GM21825 (cell line): ENCODE data around the gene CALM1.
"Not testable (repeated sequence)": the region's sequence is repeated elsewhere in the genome, so short reads cannot be mapped to it uniquely, and the experiment has no call there.

ENCODE experiments used
- ATAC-seq: cut with Tn5 transposase; IDR thresholded peaks from one replicate; pipeline ENCODE4 v1.9.1; 2021; ENCODE audit warnings: mild to moderate bottlenecking, moderate library complexity; ENCODE audit not compliant: unreplicated experiment

The CALM1 gene

DNA sequence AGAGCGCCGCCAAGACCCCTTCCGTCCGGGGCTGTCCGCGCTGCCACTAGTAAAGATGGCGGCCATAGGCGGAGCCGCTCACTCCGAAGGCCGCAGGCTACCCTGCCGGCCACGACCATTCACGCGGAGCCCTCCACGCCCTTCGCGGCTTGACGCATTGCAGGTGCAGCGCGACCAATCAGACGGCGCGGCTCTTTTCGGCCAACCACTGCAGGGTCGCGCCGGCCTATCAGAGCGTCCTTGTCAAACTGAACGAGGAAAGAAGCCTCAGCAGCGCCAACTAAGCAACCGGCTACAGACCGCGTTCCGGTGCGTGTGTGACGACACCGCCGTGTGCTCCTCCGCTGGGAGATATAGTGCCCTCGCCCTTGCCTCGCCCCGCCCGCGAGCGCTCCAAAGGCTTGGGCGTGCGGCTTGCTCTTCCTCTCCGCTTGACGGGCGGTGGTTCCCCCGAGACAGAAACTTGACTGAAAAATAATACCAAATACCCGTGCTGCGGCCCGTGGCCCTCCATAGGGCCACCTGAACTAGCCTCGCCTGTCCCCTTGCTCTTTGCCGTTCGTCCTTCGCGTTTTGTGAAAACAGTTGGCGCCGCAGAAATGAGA is 13.6 kb upstream of the CALM1 start:
- ATAC-seq = peak; percentile 90

GRCh38 chr14:90383731-90384542 is 12.9 kb upstream of the CALM1 start:
- peak; percentile 21 for ATAC-seq

DNA sequence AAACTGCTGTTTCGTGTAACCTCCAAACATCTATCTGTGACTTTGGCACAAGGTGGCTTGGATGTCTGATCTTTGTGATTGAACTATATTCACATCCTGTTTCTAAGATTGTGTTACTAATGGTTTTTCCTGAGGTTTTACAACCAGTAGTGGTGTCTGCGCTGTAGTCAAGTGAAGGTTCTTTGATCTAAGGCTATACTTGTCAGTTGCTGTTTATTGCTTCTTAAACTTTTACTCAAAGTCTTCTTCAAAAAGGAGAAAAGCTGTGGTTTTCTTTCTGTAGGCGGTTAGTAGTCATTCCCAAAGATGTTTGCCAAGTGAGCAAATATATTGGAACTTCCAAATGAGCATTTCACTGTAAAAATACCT is 12.3 kb upstream of the CALM1 start:
- ATAC-seq = no peak

DNA sequence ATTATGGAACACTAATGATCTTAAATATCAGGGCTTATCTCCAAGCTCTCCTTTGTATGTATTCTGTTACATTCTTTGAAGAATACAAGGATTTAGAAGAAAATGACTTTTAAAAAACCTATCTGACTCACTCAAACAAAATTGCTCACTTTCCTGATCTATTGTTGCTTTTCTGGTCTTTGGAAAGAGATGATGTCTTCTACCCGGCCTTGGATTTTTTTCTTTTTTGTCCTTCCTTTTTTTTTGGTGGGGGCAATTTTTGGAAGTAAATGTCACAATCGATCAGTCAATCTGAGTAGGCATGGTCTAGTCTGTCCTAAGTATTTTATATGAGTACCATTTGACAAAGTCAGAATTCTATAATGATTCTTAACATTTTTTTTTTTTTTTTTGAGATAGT is 10.5 kb upstream of the CALM1 start:
- ATAC-seq = no peak

GRCh38 chr14:90387206-90387760 is 9.5 kb upstream of the CALM1 start:
- ATAC-seq = no peak

DNA sequence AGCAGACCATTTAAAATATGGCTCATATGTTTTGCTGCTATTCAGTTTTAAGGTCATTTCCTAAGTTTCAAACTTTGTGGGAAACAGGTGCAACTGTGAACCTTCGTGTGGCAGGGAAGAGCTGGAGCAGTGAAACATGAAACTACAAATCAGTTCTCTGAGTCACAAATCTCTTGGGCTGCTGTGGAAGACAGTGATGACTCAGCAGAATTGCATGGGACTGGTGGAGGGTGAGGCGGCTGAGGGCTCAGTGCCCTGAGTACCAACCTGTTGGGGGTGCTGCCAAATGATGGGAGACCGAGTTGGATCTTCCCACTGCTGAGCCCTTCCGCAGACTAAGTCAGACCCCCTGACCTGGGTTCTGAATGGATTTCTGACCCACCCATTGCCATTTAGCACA is 8.4 kb upstream of the CALM1 start:
- no peak for ATAC-seq

GRCh38 chr14:90388982-90389381 is 7.8 kb upstream of the CALM1 start:
- ATAC-seq = no peak

- ATAC-seq = no peak
These were observed 2.9 kb upstream of the CALM1 start for GRCh38 chr14:90393966-90394365.

DNA sequence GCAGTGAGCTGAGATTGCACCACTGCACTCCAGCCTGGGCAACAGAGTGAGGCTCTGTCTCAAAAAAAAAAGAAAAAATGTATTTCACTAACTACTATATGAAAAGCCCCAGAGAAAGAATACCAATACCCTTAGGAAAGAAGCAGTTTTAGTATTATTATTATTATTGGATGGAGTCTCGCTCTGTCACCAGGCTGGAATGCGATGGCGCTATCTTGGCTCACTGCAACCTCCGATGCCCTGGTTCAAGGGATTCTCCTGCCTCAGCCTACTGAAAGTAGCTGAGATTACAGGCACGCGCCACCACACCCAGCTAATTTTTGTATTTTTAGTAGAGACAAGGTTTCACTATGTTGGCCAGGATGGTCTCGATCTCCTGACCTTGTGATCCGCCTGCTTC is 2.0 kb upstream of the CALM1 start:
- not testable (repeated sequence) for ATAC-seq

DNA sequence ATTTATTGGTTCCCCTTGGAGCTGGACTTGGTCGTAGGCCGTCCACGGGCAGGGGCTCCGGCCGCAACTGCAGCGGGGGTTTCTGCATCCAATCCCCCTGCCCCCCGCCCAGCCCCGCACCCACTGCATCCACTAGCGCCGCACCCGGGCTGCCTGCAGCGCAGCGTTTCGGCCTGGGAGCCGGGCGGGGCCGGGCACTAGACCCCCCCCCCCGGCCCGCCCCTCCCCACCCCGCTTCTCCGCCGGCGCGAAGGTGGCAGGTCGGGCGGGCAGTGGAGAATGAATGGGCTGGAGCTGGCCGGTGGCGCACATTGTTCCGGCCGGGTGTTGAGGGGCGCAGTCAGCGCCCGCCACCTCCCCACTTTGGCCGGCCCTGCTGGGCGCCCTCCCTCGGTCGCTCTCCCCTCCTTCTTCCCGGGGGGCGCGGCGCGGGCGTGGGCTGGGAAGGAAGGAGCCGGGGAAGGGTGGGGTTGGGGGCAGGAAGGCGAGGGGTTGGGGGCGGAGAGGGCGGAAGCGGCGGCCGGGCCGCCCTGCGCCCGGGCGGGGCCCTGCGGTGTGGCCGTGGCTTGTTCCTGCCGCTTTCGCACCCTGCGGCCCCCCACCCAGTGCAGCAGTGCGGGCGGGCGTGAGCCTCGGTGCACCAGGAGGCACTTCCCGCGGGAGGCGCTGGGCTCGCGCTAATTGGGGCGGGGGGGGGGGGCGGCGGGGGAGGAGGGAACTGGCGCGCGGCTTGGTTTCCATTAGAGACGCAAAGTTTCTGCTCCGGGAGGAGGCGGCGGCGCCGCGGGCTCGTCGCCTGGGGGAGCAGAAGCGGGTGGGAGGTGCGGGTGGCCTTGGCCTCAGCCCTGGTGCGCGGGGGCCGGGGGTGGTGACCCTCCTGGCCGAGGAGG is 841 bp downstream of the CALM1 start:
- no peak for ATAC-seq

GRCh38 chr14:90398315-90398839 is 1.5 kb downstream of the CALM1 start:
- no peak for ATAC-seq

- ATAC-seq = no peak
These were observed 2.2 kb downstream of the CALM1 start for GRCh38 chr14:90398841-90399540.

- ATAC-seq = peak; percentile 45
These were observed 3.0 kb downstream of the CALM1 start for GRCh38 chr14:90399541-90400444.

DNA sequence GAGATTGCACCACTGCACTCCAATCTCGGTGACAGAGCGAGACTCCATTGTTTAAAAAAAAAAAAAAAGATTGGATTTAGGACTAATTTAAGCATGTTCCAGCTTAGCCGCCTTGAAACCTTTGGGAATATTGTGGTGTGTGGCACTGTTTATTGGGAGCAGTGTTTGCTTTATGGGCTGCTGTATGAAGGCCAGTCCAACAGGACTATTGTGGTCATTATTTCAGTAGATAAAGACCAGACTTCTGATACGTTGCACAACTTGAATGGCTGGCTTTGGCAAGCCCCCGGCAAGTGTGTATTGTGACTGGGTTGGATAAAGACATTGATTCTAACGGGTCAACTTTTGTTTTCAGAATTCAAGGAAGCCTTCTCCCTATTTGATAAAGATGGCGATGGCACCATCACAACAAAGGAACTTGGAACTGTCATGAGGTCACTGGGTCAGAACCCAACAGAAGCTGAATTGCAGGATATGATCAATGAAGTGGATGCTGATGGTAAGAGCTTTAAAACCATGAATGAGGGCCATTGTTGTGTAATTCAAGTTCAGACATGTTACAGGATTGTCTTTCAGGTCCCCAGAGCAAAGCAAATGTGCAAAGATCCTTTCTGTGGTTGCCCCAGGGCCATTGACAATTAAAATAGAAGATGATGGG is 4.2 kb downstream of the CALM1 start:
- no peak for ATAC-seq

DNA sequence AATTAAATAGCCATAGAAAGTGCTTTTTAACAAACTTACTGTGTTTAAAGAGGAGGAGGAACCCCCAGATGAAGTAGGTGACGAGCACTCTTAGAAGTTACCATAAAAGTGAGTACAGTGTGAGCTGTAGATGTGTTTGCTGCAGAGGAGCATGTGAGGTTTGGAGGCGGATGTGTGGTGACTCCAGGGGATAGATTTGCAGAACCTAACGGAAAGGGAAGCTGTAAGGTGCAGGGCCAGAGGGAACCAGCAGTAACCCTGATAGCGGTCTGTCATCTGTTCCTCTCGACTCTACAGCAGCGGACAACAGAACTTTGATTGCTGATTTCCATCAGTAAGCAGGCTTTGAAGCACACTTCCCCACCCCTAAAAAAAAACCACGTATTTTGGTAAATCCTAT is 5.2 kb downstream of the CALM1 start:
- no peak for ATAC-seq

- ATAC-seq = no peak
These were observed 6.2 kb downstream of the CALM1 start for GRCh38 chr14:90403065-90403464.

DNA sequence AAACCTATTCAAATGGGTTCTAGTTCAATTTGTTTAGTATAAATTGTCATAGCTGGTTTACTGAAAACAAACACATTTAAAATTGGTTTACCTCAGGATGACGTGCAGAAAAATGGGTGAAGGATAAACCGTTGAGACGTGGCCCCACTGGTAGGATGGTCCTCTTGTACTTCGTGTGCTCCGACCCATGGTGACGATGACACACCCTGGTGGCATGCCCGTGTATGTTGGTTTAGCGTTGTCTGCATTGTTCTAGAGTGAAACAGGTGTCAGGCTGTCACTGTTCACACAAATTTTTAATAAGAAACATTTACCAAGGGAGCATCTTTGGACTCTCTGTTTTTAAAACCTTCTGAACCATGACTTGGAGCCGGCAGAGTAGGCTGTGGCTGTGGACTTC is 8.3 kb downstream of the CALM1 start:
- ATAC-seq = no peak

DNA sequence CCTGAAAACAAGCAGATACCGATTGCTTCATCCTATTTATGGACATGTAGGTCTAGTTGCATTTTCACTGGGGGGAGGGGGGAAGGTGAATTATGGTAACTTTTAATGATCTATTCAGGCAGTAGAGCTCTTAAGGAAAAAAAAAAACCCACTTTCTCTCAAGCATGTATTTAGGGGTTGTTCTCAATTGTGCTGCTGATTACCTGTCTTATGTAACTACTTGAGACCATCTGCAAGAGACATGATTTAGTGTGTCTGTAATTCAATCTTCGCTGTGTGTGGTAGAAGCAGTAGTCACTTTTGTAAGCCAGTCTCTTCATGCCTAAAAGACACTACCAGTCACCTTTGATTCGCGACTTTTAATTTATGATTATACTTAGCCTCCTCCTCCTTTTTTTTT is 8.9 kb downstream of the CALM1 start:
- ATAC-seq = no peak

- ATAC-seq = no peak
These were observed 9.6 kb downstream of the CALM1 start for GRCh38 chr14:90406384-90406798.
